Measurements from ENCODE around the gene ALMS1.
"Not testable (repeated sequence)": the region's sequence is repeated elsewhere in the genome, so short reads cannot be mapped to it uniquely, and the experiment has no call there.

The ALMS1 gene

DNA sequence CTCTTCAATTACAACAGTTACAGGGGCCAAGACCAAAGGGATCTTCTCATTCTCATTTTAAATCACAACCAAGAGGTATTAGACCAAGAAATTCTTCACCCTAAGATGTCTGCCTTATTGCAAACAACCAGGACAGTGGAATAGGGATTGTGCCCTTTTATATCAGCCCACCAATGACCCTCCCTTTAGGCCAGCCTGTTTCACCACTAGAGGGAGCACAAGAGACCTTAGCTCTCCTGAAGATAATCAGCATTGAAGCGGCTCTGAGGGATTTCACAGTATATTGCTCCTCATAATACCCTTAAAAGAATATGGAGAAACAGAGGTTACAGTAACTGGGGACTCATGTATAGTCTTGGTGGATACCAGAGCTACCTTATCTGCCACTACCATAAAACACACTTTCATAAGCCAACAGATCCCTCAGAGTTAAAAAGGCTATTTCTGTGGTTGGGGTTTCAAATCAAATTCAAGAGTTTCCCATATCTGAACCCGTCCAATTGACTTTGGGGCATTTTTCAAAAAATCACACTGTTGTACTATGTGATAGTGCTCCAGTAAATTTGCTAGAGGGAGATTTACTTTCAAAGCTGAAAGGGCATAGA, 245.1 kb downstream of the ALMS1 start:
- peak; percentile 7 for DNase-seq

DNA sequence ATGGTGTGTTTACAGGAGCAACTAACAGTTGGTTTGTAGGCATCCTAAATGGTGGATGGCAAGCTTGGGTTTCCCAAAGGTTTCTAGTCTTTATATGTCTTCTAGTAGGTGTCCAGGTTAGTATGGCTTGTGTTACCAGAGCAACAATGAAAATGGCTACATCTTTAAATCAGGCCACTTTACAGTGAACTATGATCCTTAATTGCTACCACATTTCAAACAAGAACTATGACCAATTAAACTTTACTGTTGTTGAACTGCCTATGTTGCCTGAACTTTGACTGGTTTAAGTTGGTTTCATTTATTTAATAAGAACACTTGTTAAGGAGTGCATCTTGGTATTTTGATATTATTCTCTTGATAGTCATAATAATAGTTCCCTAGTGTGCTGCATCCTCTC, 251.3 kb downstream of the ALMS1 start:
- DNase-seq = not testable (repeated sequence)

DNA sequence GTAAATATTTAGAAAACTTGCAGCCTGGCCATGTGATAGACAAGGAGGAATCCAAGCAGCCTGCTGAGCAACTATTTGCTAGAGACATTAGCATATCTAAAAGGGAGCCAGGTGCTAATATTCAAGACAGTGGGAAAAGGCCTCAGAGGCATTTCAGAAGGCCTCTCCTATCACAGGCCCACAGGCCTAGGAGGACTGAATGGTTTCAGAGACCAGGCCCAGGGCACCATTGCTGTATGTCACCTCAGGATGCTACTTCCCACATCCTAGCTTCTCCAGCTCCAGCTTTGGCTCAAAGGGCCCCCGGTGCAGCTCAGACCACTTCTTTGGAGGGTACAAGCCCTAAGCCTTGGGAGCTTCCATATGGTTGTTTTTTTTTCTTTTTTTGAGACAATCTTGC, 252.8 kb downstream of the ALMS1 start:
- no peak for DNase-seq

DNA sequence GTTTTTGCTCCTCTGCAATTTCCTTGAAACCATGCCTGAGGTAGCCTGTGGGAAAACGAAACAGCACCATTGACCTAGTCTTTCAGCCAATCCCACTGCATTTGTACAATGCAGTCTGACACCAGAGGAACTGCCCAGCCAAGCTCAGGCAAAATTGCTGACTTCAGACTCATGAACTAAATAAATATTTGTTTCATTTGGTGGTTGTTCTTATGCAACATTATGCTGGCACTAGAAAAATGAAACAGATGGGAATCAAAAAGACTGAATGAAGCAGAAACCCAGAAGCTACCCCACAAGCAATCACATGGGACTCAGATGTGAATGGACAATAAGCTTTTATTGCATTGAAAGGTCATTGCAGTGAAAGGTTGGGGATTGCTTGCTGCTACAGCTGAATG, 254.9 kb downstream of the ALMS1 start:
- DNase-seq = no peak

DNA sequence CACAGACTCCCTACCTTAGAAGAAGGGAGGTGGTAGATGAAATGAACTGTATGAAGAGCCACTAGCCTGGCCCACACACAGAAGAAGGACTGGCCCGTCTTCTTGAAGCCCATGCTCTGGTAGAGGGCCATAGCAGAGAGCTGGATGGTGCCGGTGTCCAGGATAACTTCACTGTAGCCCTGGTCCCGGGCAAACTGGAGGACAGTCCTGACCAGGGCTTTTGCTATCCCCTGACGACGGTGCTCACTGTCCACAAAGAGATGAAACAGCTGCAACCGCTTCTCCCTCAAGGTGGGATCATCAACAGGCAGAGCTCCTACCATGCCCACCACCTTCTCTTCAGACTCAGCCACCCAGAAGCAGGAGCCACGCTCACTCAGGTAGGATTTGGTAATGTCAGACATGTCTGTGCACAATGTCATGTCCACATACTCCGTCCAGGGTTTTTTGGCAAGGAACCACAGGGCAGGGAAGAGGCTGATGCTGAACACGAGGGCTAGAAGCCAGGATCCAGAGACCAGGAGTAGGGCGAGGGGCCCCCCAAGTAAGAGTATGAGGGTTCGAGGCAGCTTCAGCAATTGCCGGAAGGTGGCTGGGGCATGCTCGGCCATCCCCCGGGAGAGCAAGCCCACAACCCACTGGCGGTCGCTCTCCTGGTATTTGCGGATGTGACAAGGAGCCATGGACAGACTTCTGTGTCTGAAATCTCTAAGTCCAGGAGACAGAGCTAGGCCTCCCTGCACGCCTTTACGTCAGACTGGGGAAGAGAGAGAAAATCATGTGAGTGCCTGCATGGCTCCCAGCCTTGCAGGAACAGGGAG, 255.5 kb downstream of the ALMS1 start:
- no peak for DNase-seq

DNA sequence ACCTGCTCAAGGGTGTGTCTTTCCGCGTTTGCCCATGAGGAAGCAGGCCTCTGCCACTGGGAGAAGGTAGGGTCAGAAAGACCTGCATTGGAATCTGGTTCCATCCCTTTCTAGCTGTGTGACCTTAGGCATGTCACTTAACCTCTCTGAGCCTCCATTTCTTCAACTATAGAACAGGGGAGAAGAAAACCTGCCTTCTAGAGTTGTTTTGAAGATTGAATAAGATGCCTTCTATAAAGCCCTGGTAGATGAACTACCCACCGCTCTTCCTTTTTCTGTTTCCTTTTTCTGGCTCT, 256.1 kb downstream of the ALMS1 start:
- no peak for DNase-seq

DNA sequence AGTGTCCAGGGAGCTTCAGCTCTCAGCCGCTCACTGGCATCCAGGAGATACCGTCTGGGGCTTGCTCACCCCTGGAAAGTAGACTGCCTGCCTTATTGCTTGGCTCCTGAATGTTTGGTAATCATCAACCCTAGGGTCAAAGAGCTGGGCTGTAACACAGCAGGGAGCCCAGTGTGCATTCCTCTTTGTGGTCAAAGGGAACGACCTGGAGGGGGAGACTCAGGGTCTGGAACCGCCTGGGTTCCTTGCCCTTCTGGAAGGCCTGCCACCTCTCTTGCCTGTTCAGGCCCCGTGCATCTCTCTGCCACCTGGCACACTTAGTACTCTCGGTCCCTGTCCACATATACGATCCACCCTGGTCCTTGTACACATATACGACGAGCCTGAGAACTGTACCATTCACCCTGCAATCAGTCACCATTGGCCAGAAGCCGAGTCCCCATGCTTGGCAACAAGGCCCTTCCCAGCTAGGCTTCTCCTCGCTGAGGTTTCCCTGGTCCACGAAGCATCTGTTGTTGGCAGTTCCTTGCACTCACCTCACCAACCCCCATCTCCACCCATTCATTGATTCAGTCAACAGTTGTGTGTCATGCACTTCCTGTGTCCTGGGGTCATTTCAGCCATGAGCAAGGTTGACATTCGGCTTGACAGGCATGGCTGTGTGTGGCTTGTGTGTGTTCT, 256.8 kb downstream of the ALMS1 start, which contains the start of gene NAT8:
Gene NAT8, minus strand, starts transcription at position 85 of the 681 bp plus-strand sequence. CDS start 794 bp downstream, outside the sequence.
- DNase-seq = no peak

DNA sequence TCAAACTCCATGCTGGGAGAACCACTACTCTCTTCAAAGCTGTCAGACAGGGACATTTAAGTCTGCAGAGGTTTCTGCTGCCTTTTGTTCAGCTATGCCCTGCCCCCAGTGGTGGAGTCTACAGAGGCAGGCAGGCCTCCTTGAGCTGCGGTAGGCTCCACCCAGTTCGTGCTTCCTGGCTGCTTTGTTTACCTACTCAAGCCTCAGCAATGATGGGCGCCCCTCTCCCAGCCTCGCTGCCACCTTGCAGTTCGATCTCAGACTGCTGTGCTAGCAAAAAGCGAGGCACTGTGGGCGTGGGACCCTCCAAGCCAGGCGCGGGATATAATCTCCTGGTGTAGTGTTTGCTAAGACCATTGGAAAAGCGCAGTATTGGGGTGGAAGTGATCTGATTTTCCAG, 262.1 kb downstream of the ALMS1 start:
- DNase-seq = not testable (repeated sequence)

DNA sequence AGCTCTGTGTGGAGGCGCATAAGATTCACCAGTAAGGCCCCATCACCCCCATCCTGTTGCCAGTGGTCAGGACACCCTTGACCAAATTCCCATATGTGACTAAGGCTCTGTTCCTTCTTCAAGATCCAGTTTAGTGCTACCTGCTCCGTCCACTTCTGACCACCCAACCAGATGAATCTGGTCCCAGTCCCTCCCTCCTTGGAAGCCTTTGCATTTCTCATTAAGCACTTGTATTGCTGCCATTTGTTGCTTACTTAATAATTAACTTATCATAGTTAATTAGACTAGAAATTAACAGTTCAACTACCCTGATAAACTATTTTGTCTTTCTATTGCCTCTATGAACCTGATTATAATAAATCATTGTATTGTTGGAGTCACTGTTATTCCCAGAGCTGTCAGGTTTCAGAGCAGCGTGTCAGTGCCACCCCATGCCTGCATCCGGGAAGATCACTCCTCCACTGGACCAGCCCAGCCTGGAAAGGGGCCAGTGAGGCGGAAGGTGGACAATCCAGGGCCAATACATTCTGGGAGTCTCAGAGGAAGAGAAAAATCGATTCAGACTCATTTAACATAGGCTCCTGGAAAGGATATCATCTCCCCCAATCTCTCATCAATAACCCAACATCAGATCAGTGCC, 266.1 kb downstream of the ALMS1 start:
- no peak for DNase-seq

DNA sequence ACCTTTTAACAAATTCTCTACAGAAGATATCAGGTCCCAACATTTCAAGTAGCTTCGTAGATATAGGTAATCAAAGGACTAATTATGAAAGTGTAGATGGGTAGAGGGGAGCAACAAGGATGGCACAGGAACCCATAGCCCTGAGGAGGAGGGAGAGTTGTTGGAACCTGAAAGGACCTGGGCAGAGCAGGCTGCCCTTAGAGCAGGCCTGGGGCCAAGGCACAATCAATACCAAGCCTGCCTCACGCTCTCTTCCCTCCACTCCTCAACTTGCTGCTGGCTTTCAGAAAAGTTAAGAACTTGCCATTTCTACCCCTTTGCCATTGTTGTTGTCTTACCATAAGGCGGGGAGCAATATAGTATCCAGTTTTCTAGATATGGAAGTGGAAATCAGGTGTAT, 266.7 kb downstream of the ALMS1 start:
- no peak for DNase-seq

DNA sequence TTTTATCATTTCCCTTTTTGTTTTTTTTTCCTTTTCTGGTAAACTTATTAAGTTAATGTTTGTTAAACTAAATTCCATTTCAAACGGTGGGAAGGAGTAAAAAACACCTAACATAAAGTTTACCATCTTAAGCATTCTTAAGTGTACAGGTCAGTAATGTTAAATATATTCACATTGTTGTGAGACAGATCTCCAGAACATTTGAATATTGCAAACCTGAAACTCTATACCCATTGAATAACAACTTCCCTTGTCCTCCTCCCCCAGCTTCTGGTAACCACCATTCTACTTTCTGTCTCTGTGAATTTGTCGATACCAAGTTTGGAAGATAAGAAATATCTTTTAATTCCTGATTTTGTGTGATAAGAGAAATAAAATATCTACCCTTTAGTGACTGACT, 268.5 kb downstream of the ALMS1 start:
- DNase-seq = no peak

All from NCI-H69 (cell line).